CD4-positive, CD25-positive, alpha-beta regulatory T cell (primary cell): ENCODE results near the gene DSTYK. TPM values are rescaled to one million over a fixed set of nuclear protein-coding genes. Genes with fewer than 3 reads are reported as not detected.
A peak's percentile ranks its signal among the peaks of the same experiment; 100 is the strongest.

ENCODE experiments used
- ATAC-seq, 2 donors: fragments of 150-1000 bp; cut with Tn5 transposase; one replicate each; pipeline ENCODE4 v1.10.0; 2021; ENCODE audit warnings: low read depth in 2 of 2, moderate number of reproducible peaks in 2 of 2, moderate library complexity in 1 of 2
- DNase-seq, 3 donors: peaks; one replicate each; pipeline versions ENCODE4 v3.0.0 to v3.0.0-alpha.2; 2012 to 2022; ENCODE audit warnings: mixed read lengths in 1 of 3
- H3K27ac ChIP-seq: one replicate; pipeline ENCODE4 v1.7.0; 2013; ENCODE audit warnings: mild to moderate bottlenecking, low read length; ENCODE audit not compliant: insufficient read depth, poor library complexity, severe bottlenecking
- H3K27me3 ChIP-seq: one replicate; pipeline ENCODE4 v1.7.0; 2013; ENCODE audit warnings: low read length; ENCODE audit not compliant: control insufficient read depth, insufficient read depth
- H3K36me3 ChIP-seq: one replicate; pipeline ENCODE4 v1.7.0; 2013; ENCODE audit warnings: mild to moderate bottlenecking, low read length, moderate library complexity; ENCODE audit not compliant: control insufficient read depth, insufficient read depth
- H3K4me1 ChIP-seq: 2 replicates; pipeline ENCODE4 v1.7.0; 2013; ENCODE audit warnings: mild to moderate bottlenecking, low read length; ENCODE audit not compliant: insufficient read depth, control insufficient read depth, poor library complexity, severe bottlenecking
- H3K4me3 ChIP-seq: one replicate; pipeline ENCODE4 v1.7.0; 2013; ENCODE audit warnings: low read depth, mild to moderate bottlenecking, low read length, moderate library complexity
- H3K9me3 ChIP-seq, 2 experiments: 1 replicate in 1 of 2; 2 replicates in 1 of 2; pipeline ENCODE4 v1.7.0; 2013; ENCODE audit warnings: low read length in 2 of 2, mild to moderate bottlenecking in 1 of 2, moderate library complexity in 1 of 2; ENCODE audit not compliant: control insufficient read depth in 2 of 2
- H3K27ac Mint-ChIP-seq, 3 donors: one replicate each; pipeline ENCODE4 v1.8.0; 2020 to 2022; ENCODE audit warnings: mild to moderate bottlenecking in 3 of 3, mixed read lengths in 3 of 3, moderate library complexity in 2 of 3
- H3K27me3 Mint-ChIP-seq: one replicate; pipeline ENCODE4 v1.8.0; 2022; ENCODE audit warnings: mild to moderate bottlenecking, mixed read lengths
- H3K36me3 Mint-ChIP-seq: one replicate; pipeline ENCODE4 v1.8.0; 2020; ENCODE audit warnings: mixed read lengths
- H3K4me1 Mint-ChIP-seq, 4 donors: one replicate each; pipeline ENCODE4 v1.8.0; 2020 to 2022; ENCODE audit warnings: mixed read lengths in 4 of 4, mild to moderate bottlenecking in 1 of 4
- H3K4me3 Mint-ChIP-seq, 4 donors: one replicate each; pipeline ENCODE4 v1.8.0; 2020 to 2022; ENCODE audit warnings: mild to moderate bottlenecking in 4 of 4, mixed read lengths in 4 of 4, moderate library complexity in 3 of 4
- H3K9me3 Mint-ChIP-seq, 7 donors: one replicate each; pipeline ENCODE4 v1.8.0; 2020 to 2022; ENCODE audit warnings: mixed read lengths in 7 of 7, mild to moderate bottlenecking in 3 of 7, moderate library complexity in 2 of 7
- polyA plus RNA-seq, 4 donors: library from polyadenylated mRNA; unstranded; fragments of 300-500 nt; fragmentation: Illumina TruSeq; gene quantifications; one replicate each; pipeline ENCODE4 v1.2.3, GENCODE V29; 2021
- total RNA-seq: library from RNA; stranded (reverse); gene quantifications from one replicate; pipeline ENCODE4 v1.2.3, GENCODE V29; 2022

Gene DSTYK
- total and polyA plus RNA-seq, 5 donors from 2014 or later = 3.2 to 15.7 (median 5.5) TPM

DNA sequence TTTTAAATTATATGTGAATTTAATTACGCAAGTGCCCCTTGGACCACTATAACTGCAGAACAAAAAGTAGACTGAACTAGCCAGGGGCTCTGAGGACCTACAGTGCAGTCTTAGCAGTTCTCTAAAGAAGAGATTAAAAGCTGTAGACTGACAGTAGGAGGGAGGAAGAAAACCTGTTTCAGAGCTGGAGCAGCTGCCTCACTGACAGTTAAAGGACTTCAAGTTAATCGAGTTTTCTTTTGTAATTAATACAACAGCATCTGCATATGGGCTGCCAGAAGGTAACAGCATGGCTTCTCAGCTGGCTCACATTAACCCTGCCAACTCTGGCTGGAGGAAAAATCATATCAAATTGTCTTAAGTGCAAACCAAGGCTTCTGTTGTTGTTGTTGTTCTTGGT is 19.9 kb downstream of the DSTYK start:
- no peak for DNase-seq
- Mint-ChIP-seq H3K4me1 (peaks cover 28 to 61% (median 41%) of the 10 kb centered on the region in 4 donors), H3K4me3 (no peak overlapping the region), H3K36me3 (peaks cover 27% of the 10 kb centered on the region), H3K27ac (peak overlapping the region in 1 of 3 donors; percentile 5), H3K9me3 (peaks cover 0 to 9% (median 0%) of the 10 kb centered on the region in 7 donors), H3K27me3 (no peaks in the 10 kb centered on the region)
- no peaks in the 10 kb centered on the region for H3K27me3 ChIP-seq
- H3K4me3 ChIP-seq = no peak overlapping the region
- H3K27ac ChIP-seq = no peak overlapping the region
- peaks cover 11% of the 10 kb centered on the region for H3K36me3 ChIP-seq
- no peak for ATAC-seq
- no peaks in the 10 kb centered on the region for H3K4me1 ChIP-seq
- peaks cover 6 to 11% of the 10 kb centered on the region in 2 experiments for H3K9me3 ChIP-seq

DNA sequence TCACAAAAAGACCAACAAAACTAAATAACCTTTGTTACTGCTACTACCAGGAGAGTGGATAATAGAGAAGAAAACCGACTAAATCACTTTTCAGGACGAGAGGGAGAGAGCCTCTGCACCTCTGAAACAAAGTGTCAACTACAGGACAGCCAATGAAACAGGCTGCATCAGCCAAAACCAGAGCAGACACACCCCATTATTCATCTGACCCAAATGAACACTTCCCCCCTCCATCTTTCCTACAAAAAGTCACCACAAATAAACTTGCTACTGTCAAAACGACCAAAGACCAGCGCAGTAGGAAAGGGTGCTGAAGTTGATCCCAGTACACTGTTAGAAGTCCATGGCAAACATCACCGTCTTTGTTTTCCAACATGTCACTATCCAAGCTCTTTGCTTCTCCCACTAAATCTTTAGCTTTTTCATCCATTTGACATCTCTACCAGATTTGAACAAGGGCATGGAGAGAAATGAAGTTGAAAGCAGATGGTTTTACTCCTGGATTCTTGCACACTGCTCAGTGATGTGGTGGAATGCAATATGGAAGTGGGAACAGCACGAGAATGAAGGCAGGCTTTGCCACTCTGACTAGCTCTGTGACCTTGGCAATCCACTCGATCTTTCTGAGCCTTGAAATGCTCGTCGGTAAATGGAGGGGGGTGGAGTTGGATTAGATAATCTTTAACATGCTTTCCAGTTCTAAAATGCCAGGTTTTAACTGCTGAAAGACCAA is 20.5 kb downstream of the DSTYK start:
- ATAC-seq (no peak), DNase-seq (no peak)
- H3K36me3 ChIP-seq = peaks cover 15% of the 10 kb centered on the region
- no peaks in the 10 kb centered on the region for H3K4me1 ChIP-seq
- no peaks in the 10 kb centered on the region for H3K27me3 ChIP-seq
- H3K9me3 ChIP-seq = peaks cover 6 to 11% of the 10 kb centered on the region in 2 experiments
- Mint-ChIP-seq H3K27ac (peak overlapping the region in 2 of 3 donors; percentile 5 to 29), H3K4me1 (peaks cover 34 to 66% (median 46%) of the 10 kb centered on the region in 4 donors), H3K4me3 (no peak overlapping the region), H3K9me3 (peaks cover 0 to 9% (median 0%) of the 10 kb centered on the region in 7 donors), H3K36me3 (peaks cover 31% of the 10 kb centered on the region), H3K27me3 (no peaks in the 10 kb centered on the region)
- H3K4me3 ChIP-seq = no peak overlapping the region
- no peak overlapping the region for H3K27ac ChIP-seq

DNA sequence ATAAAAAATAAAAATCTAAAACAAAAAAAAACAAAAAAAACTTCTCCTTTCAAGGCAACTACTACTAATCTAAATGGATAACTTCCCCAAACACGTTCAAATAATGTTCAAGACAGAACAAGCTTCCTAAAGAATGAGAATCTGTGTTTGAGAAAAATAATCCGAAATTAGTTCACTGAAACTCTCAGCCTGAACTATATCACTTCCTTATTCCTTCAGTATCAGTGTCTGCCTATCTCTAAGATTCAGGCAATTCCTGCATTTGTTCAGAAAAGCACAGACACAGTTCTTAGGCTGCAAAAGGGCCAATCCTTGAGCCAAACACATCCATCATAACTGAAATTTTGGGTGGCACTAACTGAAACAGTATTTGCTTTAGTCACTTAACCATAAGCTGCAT is 22.4 kb downstream of the DSTYK start:
- DNase-seq (no peak), ATAC-seq (no peak)
- no peaks in the 10 kb centered on the region for H3K4me1 ChIP-seq
- peaks cover 28% of the 10 kb centered on the region for H3K36me3 Mint-ChIP-seq
- H3K36me3 ChIP-seq = peaks cover 11% of the 10 kb centered on the region
- no peaks in the 10 kb centered on the region for H3K27me3 Mint-ChIP-seq
- H3K4me1 Mint-ChIP-seq = peaks cover 28 to 75% (median 48%) of the 10 kb centered on the region in 4 donors
- H3K4me3 Mint-ChIP-seq = no peak overlapping the region
- peaks cover 0 to 4% (median 0%) of the 10 kb centered on the region in 7 donors for H3K9me3 Mint-ChIP-seq
- no peak overlapping the region for H3K27ac Mint-ChIP-seq
- H3K4me3 ChIP-seq = no peak overlapping the region
- H3K27me3 ChIP-seq = no peaks in the 10 kb centered on the region
- peaks cover 4 to 5% of the 10 kb centered on the region in 2 experiments for H3K9me3 ChIP-seq
- H3K27ac ChIP-seq = no peak overlapping the region

DNA sequence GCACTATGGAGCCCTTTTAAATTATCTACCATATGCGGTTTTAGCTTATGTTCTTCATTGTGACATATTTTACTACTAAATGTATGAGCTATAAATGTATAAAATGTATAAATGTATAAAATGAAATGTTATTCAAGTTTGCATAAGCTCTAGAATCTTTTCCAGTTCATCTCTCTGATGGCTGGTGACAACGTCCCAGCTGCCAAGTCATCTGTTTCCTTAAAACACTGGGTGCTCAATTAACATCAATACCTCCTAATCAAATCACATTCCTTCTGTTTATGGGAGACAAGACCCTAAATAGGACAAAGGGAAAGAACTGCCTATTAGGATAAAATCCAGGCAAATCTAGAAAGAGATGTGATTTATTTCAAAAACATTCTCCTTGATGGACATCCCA is 22.9 kb downstream of the DSTYK start:
- peaks cover 13% of the 10 kb centered on the region for H3K36me3 ChIP-seq
- no peak for ATAC-seq
- no peaks in the 10 kb centered on the region for H3K9me3 ChIP-seq
- Mint-ChIP-seq H3K4me1 (peaks cover 28 to 80% (median 51%) of the 10 kb centered on the region in 4 donors), H3K36me3 (peaks cover 31% of the 10 kb centered on the region), H3K27me3 (no peaks in the 10 kb centered on the region), H3K9me3 (peaks cover 0 to 2% (median 0%) of the 10 kb centered on the region in 7 donors), H3K27ac (no peak overlapping the region), H3K4me3 (no peak overlapping the region)
- H3K27ac ChIP-seq = no peak overlapping the region
- no peak for DNase-seq
- no peak overlapping the region for H3K4me3 ChIP-seq
- H3K27me3 ChIP-seq = no peaks in the 10 kb centered on the region
- peaks cover 4% of the 10 kb centered on the region for H3K4me1 ChIP-seq

DNA sequence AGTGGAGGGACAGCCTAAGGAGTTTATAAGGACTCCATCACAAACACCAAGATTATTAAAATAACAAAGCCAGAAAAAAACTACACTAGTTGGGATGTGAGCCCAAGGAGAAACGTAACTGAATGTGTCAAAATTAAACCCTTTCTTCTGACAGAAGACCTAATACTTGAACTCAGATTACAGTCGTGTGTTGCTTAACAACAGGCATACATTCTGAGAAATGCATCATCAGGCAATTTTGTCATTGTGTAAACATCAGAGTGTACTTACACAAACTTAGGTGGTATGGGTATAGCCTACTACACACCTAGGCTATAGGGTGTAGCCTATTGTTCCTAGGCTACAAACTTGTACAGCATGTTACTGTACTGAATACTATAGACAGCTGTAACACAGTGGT is 23.4 kb downstream of the DSTYK start:
- DNase-seq (no peak), ATAC-seq (no peak)
- H3K4me3 ChIP-seq = no peak overlapping the region
- Mint-ChIP-seq H3K4me3 (no peak overlapping the region), H3K9me3 (peaks cover 0 to 2% (median 0%) of the 10 kb centered on the region in 7 donors), H3K36me3 (peaks cover 32% of the 10 kb centered on the region), H3K27ac (no peak overlapping the region), H3K4me1 (peaks cover 28 to 81% (median 54%) of the 10 kb centered on the region in 4 donors), H3K27me3 (no peaks in the 10 kb centered on the region)
- H3K27me3 ChIP-seq = no peaks in the 10 kb centered on the region
- peaks cover 16% of the 10 kb centered on the region for H3K36me3 ChIP-seq
- peaks cover 4% of the 10 kb centered on the region for H3K4me1 ChIP-seq
- no peak overlapping the region for H3K27ac ChIP-seq
- no peaks in the 10 kb centered on the region for H3K9me3 ChIP-seq

DNA sequence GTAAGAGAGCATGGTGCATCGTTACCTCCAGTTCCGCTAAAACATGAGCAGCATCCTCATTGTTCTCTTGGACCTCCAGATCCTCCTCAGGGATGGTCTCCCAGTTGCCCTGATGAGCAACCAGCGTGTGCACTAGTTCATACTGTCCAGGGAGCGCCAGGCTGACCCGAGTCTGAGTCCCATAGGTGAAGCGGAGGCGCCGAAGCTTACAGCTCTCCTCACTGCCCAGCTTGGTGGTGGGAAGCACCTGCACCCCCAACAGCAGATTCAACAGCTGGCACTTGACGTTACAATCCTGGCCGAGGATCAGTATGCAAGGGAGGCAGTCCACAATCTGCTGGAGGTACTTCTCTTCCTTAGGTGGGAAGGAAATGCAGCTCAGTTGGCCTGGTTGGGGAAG is 24.1 kb downstream of the DSTYK start:
- DNase-seq (no peak), ATAC-seq (no peak)
- Mint-ChIP-seq H3K9me3 (peaks cover 0 to 2% (median 0%) of the 10 kb centered on the region in 7 donors), H3K4me3 (no peak overlapping the region), H3K4me1 (peaks cover 28 to 78% (median 56%) of the 10 kb centered on the region in 4 donors), H3K27ac (no peak overlapping the region), H3K27me3 (no peaks in the 10 kb centered on the region), H3K36me3 (peaks cover 35% of the 10 kb centered on the region)
- no peaks in the 10 kb centered on the region for H3K27me3 ChIP-seq
- peaks cover 21% of the 10 kb centered on the region for H3K36me3 ChIP-seq
- H3K4me1 ChIP-seq = peaks cover 4% of the 10 kb centered on the region
- H3K4me3 ChIP-seq = no peak overlapping the region
- H3K27ac ChIP-seq = no peak overlapping the region
- H3K9me3 ChIP-seq = no peaks in the 10 kb centered on the region

DNA sequence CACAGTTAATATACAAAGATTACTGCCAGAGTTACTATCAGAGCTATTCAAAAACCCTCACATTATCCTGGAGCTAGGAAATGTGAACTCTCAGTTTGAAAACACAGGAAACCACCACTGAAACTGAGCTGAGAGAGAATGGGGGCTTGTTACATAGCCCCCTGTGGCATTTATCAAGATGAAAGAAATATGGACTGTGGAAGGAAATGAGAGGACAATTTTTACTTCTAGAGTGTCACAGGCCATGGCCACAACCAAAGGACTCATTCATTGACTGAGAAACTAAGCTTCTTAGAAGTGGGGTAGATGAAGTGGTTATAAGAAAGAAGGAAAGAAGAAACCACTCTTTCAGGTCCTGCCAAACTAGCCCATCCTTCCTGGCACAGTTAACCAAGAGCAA is 25.3 kb downstream of the DSTYK start:
- ATAC-seq = no peak
- no peak overlapping the region for H3K4me3 Mint-ChIP-seq

More for the DNA sequence above, 25.3 kb downstream of the DSTYK start:
- peaks cover 23 to 69% (median 50%) of the 10 kb centered on the region in 4 donors for H3K4me1 Mint-ChIP-seq
- H3K4me3 ChIP-seq = no peak overlapping the region
- H3K4me1 ChIP-seq = peaks cover 4% of the 10 kb centered on the region
- DNase-seq = peak in 1 of 3 donors; percentile 61
- H3K9me3 Mint-ChIP-seq = no peaks in the 10 kb centered on the region
- peaks cover 28% of the 10 kb centered on the region for H3K36me3 ChIP-seq
- H3K9me3 ChIP-seq = no peaks in the 10 kb centered on the region
- peaks cover 35% of the 10 kb centered on the region for H3K36me3 Mint-ChIP-seq
- H3K27ac ChIP-seq = no peak overlapping the region
- H3K27ac Mint-ChIP-seq = peak overlapping the region in 2 of 3 donors; percentile 6 to 39
- no peaks in the 10 kb centered on the region for H3K27me3 ChIP-seq
- H3K27me3 Mint-ChIP-seq = no peaks in the 10 kb centered on the region
